Ascending aorta (tissue), 2 donors: ENCODE measurements around the gene PIGK. TPM values are rescaled to one million over a fixed set of nuclear protein-coding genes. Genes with fewer than 3 reads are reported as not detected.
"Not testable (repeated sequence)": the region's sequence is repeated elsewhere in the genome, so short reads cannot be mapped to it uniquely, and the experiment has no call there.

ENCODE experiments used
- DNase-seq, 2 donors: peaks; one replicate each; pipeline ENCODE4 v3.0.0-alpha.2; 2019; ENCODE audit warnings: low spot score in 2 of 2
- H3K27ac ChIP-seq, 2 donors: fragments of 200-600 bp; sonication (generic); one replicate each; pipeline ENCODE4 v1.5.1; 2016 to 2017; ENCODE audit warnings: mild to moderate bottlenecking in 1 of 2
- H3K27me3 ChIP-seq: fragments of 200-600 bp; sonication (generic); one replicate; pipeline ENCODE4 v1.5.1; 2017
- H3K36me3 ChIP-seq, 2 donors: fragments of 200-600 bp; sonication (generic); one replicate each; pipeline ENCODE4 v1.5.1; 2016
- H3K4me1 ChIP-seq, 2 donors: fragments of 200-600 bp; sonication (generic); one replicate each; pipeline ENCODE4 v1.5.1; 2016 to 2017; ENCODE audit warnings: mild to moderate bottlenecking in 1 of 2
- H3K4me3 ChIP-seq, 2 donors: fragments of 200-600 bp; sonication (generic); one replicate each; pipeline ENCODE4 v1.5.1; 2016 to 2017; ENCODE audit warnings: mild to moderate bottlenecking in 1 of 2
- H3K9me3 ChIP-seq, 2 donors: fragments of 200-600 bp; sonication (generic); one replicate each; pipeline ENCODE4 v1.5.1; 2016
- intact Hi-C: fragments of 100-400 bp; cut with DNase I; formaldehyde crosslinking; loops from one replicate; pipeline ENCODE4 v1.15.1; 2023
- total RNA-seq: library from RNA; depleted of rRNA; stranded (reverse); fragments of >200 nt; gene quantifications from one replicate; pipeline ENCODE4 v1.1.0, GENCODE V29; 2016
- TF ChIP-seq, protein P1 (sequence below), 3 experiments: fragments of 200-600 bp in 2 of 3; fragments of 450-650 bp in 1 of 3; sonication (generic) in 2 of 3; IDR thresholded peaks; one replicate each; pipeline ENCODE4 v1.5.1; 2016 to 2019; ENCODE audit warnings: antibody characterized with exemption in 3 of 3, mild to moderate bottlenecking in 1 of 3, moderate library complexity in 1 of 3

PIGK gene
- total RNA-seq, 1 donor from 2014 or later, result 3.4 TPM

DNA sequence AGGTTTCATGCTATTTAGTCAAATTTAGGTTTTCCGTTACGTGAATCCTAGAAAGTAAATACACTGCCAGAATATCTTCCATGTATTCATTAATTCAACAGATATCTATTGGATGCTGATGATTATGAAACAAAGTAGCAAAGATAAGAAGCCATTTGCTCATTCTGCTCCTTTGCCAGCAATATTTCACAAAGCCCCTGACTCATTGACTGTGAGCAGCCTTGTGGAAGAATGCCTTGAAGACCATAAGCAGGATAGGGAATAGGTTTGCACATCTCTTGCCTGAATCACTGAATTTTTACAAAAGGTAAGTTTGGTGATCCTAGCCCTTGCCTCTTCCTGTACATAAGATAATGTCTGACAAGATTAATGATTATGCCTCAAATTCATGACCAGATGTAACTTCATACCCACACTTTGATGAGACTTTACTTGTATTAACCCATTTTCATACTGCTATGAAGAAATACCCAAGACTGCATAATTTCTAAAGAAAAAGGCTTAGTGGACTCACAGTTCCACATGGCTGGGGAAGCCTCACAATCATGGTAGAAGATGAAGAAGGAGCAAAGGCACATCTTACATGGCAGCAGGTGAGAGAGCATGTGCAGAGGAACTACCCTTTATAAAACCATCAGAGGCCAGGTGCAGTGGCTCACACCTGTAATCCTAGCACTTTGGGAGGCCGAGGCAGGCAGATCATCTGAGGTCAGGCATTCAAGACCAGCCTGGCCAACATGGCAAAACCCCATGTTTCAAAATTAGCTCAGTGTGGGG, 1.6 kb upstream of the PIGK start:
- Histone ChIP-seq H3K9me3 (no peaks in the 10 kb centered on the region), H3K27ac (no peak overlapping the region), H3K4me3 (no peak overlapping the region), H3K27me3 (no peaks in the 10 kb centered on the region), H3K4me1 (peaks cover 0 to 11% of the 10 kb centered on the region in 2 donors), H3K36me3 (no peaks in the 10 kb centered on the region)
- intact Hi-C loops, result loop anchor here (10.0 kb wide), 1 partner anchor 314 kb away; no protein-coding TSS in a partner anchor
- TF ChIP-seq, protein P1, sequence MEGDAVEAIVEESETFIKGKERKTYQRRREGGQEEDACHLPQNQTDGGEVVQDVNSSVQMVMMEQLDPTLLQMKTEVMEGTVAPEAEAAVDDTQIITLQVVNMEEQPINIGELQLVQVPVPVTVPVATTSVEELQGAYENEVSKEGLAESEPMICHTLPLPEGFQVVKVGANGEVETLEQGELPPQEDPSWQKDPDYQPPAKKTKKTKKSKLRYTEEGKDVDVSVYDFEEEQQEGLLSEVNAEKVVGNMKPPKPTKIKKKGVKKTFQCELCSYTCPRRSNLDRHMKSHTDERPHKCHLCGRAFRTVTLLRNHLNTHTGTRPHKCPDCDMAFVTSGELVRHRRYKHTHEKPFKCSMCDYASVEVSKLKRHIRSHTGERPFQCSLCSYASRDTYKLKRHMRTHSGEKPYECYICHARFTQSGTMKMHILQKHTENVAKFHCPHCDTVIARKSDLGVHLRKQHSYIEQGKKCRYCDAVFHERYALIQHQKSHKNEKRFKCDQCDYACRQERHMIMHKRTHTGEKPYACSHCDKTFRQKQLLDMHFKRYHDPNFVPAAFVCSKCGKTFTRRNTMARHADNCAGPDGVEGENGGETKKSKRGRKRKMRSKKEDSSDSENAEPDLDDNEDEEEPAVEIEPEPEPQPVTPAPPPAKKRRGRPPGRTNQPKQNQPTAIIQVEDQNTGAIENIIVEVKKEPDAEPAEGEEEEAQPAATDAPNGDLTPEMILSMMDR (IDR thresholded peaks at IDR 0.05), result no peak
- no peak for DNase-seq

DNA sequence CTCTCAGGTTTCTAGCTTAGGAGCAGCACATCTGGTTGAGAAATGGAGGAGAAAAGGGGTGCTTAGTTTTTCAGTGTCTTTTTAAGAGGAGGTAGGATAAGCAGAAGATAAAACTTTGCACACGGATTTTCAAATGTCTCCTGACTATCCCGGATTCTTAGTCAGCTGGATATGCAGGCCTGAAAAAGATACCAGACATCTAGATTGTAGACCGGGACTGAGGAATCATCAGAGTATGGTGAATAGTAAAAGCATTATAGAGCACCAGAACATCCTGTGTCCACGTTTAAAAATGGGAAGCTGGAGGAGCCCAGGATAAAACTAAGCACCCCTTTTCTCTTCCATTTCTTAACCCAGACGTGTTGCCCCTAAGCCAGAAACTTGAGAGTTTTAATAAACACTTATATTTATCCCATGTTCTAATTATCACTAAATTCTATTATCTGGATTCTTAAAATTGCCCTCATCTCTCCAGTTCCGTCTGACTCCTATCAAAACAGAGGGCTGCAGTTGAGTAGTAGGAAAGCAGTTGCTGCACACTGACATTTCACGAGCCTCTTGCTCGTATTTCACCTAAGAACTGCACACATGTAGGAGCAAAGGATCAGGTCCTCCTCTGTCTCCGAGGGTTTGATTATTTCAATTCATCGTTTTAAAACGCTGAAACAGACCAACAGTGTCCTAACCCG, 609 bp downstream of the PIGK start:
- Histone ChIP-seq H3K4me1 (peaks cover 0 to 11% of the 10 kb centered on the region in 2 donors), H3K27ac (peak overlapping the region; percentile 84 to 86), H3K36me3 (no peaks in the 10 kb centered on the region), H3K4me3 (peak overlapping the region; percentile 75 to 79), H3K9me3 (no peaks in the 10 kb centered on the region), H3K27me3 (no peaks in the 10 kb centered on the region)
- intact Hi-C loops, result loop anchor here (2.0 to 5.0 kb wide), 2 partner anchors 464 to 1146 kb away; partner anchors contain the start of genes ST6GALNAC3 and ZZZ3
- TF ChIP-seq, protein P1 (IDR thresholded peaks at IDR 0.05), result no peak
- DNase-seq, result no peak

DNA sequence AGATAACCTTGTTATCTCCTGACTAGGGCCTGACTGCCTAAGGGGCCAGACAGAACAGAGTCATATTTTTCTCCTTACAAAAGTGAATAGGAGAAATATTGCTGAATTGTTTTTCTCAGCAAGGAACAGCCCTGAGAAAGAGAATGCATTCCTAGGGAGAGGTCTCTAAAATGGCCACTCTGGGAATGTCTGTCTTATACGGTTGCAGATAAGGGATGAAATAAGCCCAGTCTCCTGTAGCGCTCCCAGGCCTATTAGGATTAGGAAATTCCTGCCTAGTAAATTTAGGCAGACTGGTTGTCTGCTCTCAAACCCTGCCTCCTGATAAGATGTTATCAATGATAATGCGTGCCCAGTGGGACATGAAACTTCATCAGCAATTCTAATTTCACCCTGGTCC, 15.2 kb downstream of the PIGK start:
- H3K9me3 ChIP-seq, H3K27ac ChIP-seq, H3K4me1 ChIP-seq, H3K4me3 ChIP-seq, DNase-seq, H3K27me3 ChIP-seq, H3K36me3 ChIP-seq, intact Hi-C loops: not testable (repeated sequence)

DNA sequence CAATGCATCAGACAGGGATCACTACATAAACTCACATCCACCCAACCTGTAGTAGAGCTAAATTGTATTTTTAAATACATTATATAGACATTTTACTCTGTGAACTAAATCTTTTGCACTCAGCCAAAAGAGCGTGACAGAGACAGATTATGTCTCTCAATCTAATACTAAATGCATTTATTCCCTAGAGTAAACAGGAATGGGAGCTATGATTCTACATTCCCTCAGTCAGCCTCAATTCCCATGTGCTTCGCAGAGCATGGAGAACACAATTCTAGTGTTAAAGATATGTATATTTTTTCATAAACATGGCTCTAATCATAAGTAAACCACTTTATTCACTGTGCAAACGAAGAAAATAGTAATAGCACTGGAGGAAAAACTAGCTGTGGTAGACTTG, 16.5 kb downstream of the PIGK start:
- H3K27me3 ChIP-seq, result no peaks in the 10 kb centered on the region
- intact Hi-C loops, result no loop called here
- H3K36me3 ChIP-seq, result peaks cover 0 to 8% of the 10 kb centered on the region in 2 donors
- no peak overlapping the region for H3K4me3 ChIP-seq
- DNase-seq, result no peak
- H3K9me3 ChIP-seq, result no peaks in the 10 kb centered on the region
- TF ChIP-seq, protein P1 (IDR thresholded peaks at IDR 0.05), result no peak
- H3K4me1 ChIP-seq, result no peaks in the 10 kb centered on the region
- no peak overlapping the region for H3K27ac ChIP-seq

DNA sequence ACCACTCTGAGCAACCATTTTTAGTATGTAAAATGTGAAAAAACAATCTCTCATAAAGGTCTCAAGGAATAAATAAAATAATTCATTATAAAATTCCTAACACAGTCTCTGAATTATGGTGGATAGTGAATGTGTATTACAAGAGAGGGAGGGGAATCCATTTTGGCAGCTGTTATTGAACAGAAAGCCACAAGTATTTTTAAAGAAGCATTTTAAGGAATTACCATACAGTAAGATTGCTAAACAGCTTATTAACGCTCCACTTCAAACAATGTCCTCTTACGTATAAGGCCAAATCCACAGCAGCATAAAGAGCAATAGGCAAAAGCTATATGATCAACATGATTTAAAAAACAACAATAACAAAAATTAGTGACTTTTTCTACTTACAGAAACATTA, 18.4 kb downstream of the PIGK start:
- no peak overlapping the region for H3K27ac ChIP-seq
- no peaks in the 10 kb centered on the region for H3K4me1 ChIP-seq
- H3K27me3 ChIP-seq, result no peaks in the 10 kb centered on the region
- no peak overlapping the region for H3K4me3 ChIP-seq
- intact Hi-C loops, result no loop called here
- TF ChIP-seq, protein P1 (IDR thresholded peaks at IDR 0.05), result no peak
- DNase-seq, result no peak
- peaks cover 0 to 5% of the 10 kb centered on the region in 2 donors for H3K36me3 ChIP-seq
- no peaks in the 10 kb centered on the region for H3K9me3 ChIP-seq

DNA sequence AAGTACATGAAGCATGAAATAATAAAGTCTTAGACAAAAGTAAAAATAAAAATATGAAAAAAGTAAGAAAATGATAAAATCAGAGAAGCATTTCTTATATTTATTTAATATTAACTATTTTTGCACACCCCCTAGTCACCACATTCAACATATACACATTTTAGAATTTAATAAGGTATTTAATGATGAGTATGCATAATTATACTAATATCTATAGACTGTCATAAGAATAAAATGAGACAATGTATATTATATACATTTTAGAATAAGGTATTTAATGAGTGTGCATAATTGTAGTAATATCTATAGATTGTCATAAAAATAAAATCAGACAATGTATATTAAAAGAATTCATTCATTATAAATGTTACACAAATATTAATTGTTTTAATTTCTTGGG, 18.9 kb downstream of the PIGK start:
- H3K36me3 ChIP-seq, result no peaks in the 10 kb centered on the region
- DNase-seq, result no peak
- H3K9me3 ChIP-seq, result no peaks in the 10 kb centered on the region
- H3K4me1 ChIP-seq, result no peaks in the 10 kb centered on the region
- TF ChIP-seq, protein P1 (IDR thresholded peaks at IDR 0.05), result no peak
- H3K27me3 ChIP-seq, result no peaks in the 10 kb centered on the region
- no peak overlapping the region for H3K4me3 ChIP-seq
- no peak overlapping the region for H3K27ac ChIP-seq
- intact Hi-C loops, result no loop called here
